Heart right ventricle (tissue), 16 donors: ENCODE measurements around the gene KIDINS220. TPM values are rescaled to one million over a fixed set of nuclear protein-coding genes. Genes with fewer than 3 reads are reported as not detected.

Experiments
- ATAC-seq, 8 donors: fragments of 200-7000 bp; cut with Tn5 transposase; one replicate each; pipeline ENCODE4 v1.9.1; 2020; ENCODE audit warnings: mild to moderate bottlenecking in 8 of 8, moderate library complexity in 8 of 8, moderate number of reproducible peaks in 1 of 8
- DNase-seq, 2 donors: peaks; one replicate each; pipeline ENCODE4 v3.0.0-alpha.2; 2020
- H3K27ac ChIP-seq, 10 donors: fragments of 200-600 bp; sonication (generic) in 2 of 10; one replicate each; pipeline versions ENCODE4 v1.5.0 to v1.8.0; 2020 to 2022; ENCODE audit warnings: mild to moderate bottlenecking in 3 of 10
- H3K27me3 ChIP-seq, 7 donors: fragments of 200-600 bp; one replicate each; pipeline ENCODE4 v1.8.0; 2021 to 2022; ENCODE audit warnings: mild to moderate bottlenecking in 2 of 7
- H3K36me3 ChIP-seq, 9 donors: fragments of 200-600 bp; sonication (generic) in 1 of 9; one replicate each; pipeline versions ENCODE4 v1.5.0 to v1.8.0; 2020 to 2022; ENCODE audit warnings: mild to moderate bottlenecking in 2 of 9
- H3K4me1 ChIP-seq, 9 donors: fragments of 200-600 bp; sonication (generic) in 1 of 9; one replicate each; pipeline versions ENCODE4 v1.5.0 to v1.8.0; 2020 to 2022; ENCODE audit warnings: mild to moderate bottlenecking in 4 of 9
- H3K4me3 ChIP-seq, 10 donors: fragments of 200-600 bp; sonication (generic) in 2 of 10; one replicate each; pipeline versions ENCODE4 v1.5.0 to v1.8.0; 2020 to 2022; ENCODE audit warnings: mild to moderate bottlenecking in 7 of 10, moderate library complexity in 2 of 10
- H3K9me3 ChIP-seq, 11 donors: fragments of 200-600 bp in 10 of 11; sonication (generic) in 2 of 11; one replicate each; pipeline versions ENCODE4 v1.5.0 to v1.8.0; 2013 to 2022; ENCODE audit warnings: mild to moderate bottlenecking in 2 of 11, control low read depth in 1 of 11, moderate library complexity in 1 of 11
- WGBS, 2 donors: extraction: QIAGEN DNeasy Blood & Tissue Kit; methylation state at CpG; one replicate each; pipeline ENCODE4 v1.1.7; 2013; ENCODE audit warnings: inconsistent platforms in 1 of 2; 5-methylcytosine and 5-hydroxymethylcytosine counted together
- intact Hi-C, 10 donors: fragments of 100-400 bp; cut with DNase I; formaldehyde crosslinking; loops; one replicate each; pipeline versions ENCODE4 v1.11.1 to v1.14.2; 2022
- polyA plus RNA-seq, 2 donors: library from polyadenylated mRNA; stranded (reverse); fragments of 200-250 nt; gene quantifications; one replicate each; pipeline ENCODE4 v1.2.3, GENCODE V29; 2013
- total RNA-seq, 10 donors: library from RNA; stranded (reverse); fragmentation: NEBNext Ultra II Directional in 3 of 10; extraction: Animal tissue kit (Norgen Biotek cat#: 25700) in 3 of 10; gene quantifications; one replicate each; pipeline versions ENCODE4 v1.2.1 to v1.2.4, GENCODE V29; 2021 to 2023
- TF ChIP-seq, protein P1 (sequence below), 9 donors: fragments of 200-600 bp; sonication (generic) in 2 of 9; IDR thresholded peaks; one replicate each; pipeline versions ENCODE4 v1.5.0 to v1.8.0; 2021 to 2022; ENCODE audit warnings: antibody characterized with exemption in 9 of 9, mild to moderate bottlenecking in 5 of 9, moderate library complexity in 1 of 9
- donor health status: Arrhythmogenic right ventricular cardiomyopathy.
- donor health status: ischemic (EF 13 %, LVEDD 7.1; RV severe dilation, severe dysfunction).
- donor health status: healthy with polysubstance abuse.
- donor health status: DM: no; HTN: yes; CAD: no.
- donor health status: DM: no; HTN: no; CAD: no.
- donor health status: ischemic (EF 25% LVEDD 6.9; RV normal size, moderate dysfunction).
- donor health status: ischemic (EF 25% LVEDD 5.7; RV mildly dilated, moderate dysfunction).
- donor health status: healthy.
- donor health status: DM: yes; HTN: yes; CAD: no.
- donor health status: Ischemic cardiomyopathy.
- donor health status: ischemic (EF 35%, LVEDD 5.7; RV mildly dilated, moderate dysfunction).
- donor health status: nonischemic (EF 11% LVEDD 7.7; RV severe dilation, severe dysfunction).
- donor health status: DM: yes; HTN: yes; CAD: no.
- donor health status: PGD.
- donor health status: ischemic (EF 29% LVEDD 5.4; RV normal size, mild dysfunction).
- donor health status: nonischemic (EF 23%, LVEDD 6.1; RV moderate dilation, normal function).

KIDINS220 gene
- total and polyA plus RNA-seq, 12 donors = 20.0 to 116 (median 72.8) TPM

DNA sequence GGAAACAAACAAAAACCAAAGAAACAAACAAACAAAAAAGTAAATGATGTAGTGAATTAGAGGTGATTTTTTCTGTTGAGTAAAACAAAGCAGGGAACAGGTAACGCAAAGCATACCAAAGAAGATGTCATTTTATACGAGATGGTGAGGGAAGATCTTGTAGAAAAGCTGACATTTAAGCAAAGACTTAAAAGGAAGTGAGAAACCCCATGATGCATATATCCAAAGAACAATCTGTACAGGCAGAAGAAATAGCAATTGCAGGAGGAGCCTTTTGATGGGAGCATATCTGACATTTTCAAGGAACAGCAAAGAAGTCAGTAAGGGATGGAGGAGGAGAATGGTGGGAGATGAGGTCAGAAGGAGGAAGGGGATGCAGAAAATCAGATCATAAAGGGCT, 63.0 kb downstream of the KIDINS220 start:
- Histone ChIP-seq H3K36me3 (peaks cover 0 to 97% (median 72%) of the 10 kb centered on the region in 9 donors), H3K9me3 (no peaks in the 10 kb centered on the region), H3K27ac (no peak overlapping the region), H3K4me3 (no peak overlapping the region), H3K27me3 (no peaks in the 10 kb centered on the region), H3K4me1 (peaks cover 0 to 6% (median 0%) of the 10 kb centered on the region in 9 donors)
- ATAC-seq (no peak), DNase-seq (no peak)
- intact Hi-C loops = loop anchor here in 1 of 10 donors (5.0 kb wide), 1 partner anchor 1103 kb away; no protein-coding TSS in a partner anchor
- TF ChIP-seq, protein P1, sequence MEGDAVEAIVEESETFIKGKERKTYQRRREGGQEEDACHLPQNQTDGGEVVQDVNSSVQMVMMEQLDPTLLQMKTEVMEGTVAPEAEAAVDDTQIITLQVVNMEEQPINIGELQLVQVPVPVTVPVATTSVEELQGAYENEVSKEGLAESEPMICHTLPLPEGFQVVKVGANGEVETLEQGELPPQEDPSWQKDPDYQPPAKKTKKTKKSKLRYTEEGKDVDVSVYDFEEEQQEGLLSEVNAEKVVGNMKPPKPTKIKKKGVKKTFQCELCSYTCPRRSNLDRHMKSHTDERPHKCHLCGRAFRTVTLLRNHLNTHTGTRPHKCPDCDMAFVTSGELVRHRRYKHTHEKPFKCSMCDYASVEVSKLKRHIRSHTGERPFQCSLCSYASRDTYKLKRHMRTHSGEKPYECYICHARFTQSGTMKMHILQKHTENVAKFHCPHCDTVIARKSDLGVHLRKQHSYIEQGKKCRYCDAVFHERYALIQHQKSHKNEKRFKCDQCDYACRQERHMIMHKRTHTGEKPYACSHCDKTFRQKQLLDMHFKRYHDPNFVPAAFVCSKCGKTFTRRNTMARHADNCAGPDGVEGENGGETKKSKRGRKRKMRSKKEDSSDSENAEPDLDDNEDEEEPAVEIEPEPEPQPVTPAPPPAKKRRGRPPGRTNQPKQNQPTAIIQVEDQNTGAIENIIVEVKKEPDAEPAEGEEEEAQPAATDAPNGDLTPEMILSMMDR (IDR thresholded peaks at IDR 0.05) = no peak
- WGBS, 2 donors = 93 to 97% methylated on average over 2 of the region's 2 CpGs

DNA sequence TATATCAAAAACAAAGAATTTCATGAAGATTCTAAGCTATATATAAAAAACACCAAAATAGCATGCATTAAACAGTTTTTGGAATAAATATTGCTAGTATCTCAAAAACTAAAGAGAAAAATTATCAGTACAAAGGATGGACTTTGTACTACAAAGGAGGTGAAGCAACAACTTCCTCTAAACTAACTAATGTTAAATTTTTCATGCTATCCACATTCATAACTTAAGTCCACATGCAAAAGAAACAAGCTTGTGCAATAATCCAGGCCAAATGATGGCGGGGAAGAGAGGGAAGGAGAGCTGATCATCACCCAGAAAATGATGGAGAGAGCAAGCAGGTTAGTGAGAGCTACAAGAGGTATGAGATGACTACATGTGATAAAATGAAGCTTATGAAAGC, 70.1 kb downstream of the KIDINS220 start:
- Histone ChIP-seq H3K27me3 (no peaks in the 10 kb centered on the region), H3K4me3 (no peak overlapping the region), H3K36me3 (peaks cover 0 to 96% (median 29%) of the 10 kb centered on the region in 9 donors), H3K9me3 (no peaks in the 10 kb centered on the region), H3K4me1 (peaks cover 0 to 8% (median 0%) of the 10 kb centered on the region in 9 donors), H3K27ac (no peak overlapping the region)
- ATAC-seq (no peak), DNase-seq (no peak)
- intact Hi-C loops = loop anchor here in 2 of 10 donors (10.0 kb wide), 2 partner anchors 1343 to 1563 kb away; no protein-coding TSS in a partner anchor
- TF ChIP-seq, protein P1 (IDR thresholded peaks at IDR 0.05) = no peak
- 79 to 85% methylated on average over 1 of the region's 1 CpG for WGBS, 2 donors

- ATAC-seq = no peak
- DNase-seq = no peak
- intact Hi-C loops = loop anchor here in 3 of 10 donors (5.0 to 10.0 kb wide), 3 partner anchors 1337 to 1559 kb away; no protein-coding TSS in a partner anchor
- peaks cover 0 to 4% (median 0%) of the 10 kb centered on the region in 11 donors for H3K9me3 ChIP-seq
- no peak overlapping the region for H3K4me3 ChIP-seq
- 59 to 73% methylated on average over 1 of the region's 1 CpG for WGBS, 2 donors
- peaks cover 0 to 73% (median 9%) of the 10 kb centered on the region in 9 donors for H3K36me3 ChIP-seq
- H3K27me3 ChIP-seq = no peaks in the 10 kb centered on the region
- H3K4me1 ChIP-seq = peaks cover 0 to 14% (median 0%) of the 10 kb centered on the region in 9 donors
- H3K27ac ChIP-seq = no peak overlapping the region
- TF ChIP-seq, protein P1 (IDR thresholded peaks at IDR 0.05) = peak; percentile 5 to 71 (median 58)
These were observed 75.8 kb downstream of the KIDINS220 start for GRCh38 chr2:8761529-8762164.

DNA sequence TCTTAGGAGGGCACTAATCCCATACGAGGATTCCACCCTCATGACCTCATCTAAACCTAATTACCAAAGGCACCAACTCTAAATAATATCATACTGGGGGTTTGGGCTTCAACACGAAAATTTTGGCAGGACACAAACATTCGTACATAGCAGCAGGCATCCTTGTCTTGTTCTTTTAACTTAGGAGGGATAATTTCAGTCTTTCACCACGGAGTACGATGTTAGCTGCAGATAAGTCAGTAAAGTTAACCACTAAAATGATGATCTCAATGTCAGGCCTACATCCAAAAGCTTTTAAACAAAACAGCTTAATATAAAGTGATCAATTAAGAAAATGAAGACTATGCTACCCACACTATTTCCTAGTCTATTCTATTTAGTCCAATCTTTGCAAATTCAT, 80.7 kb downstream of the KIDINS220 start:
- DNase-seq = no peak
- no peak for ATAC-seq
- TF ChIP-seq, protein P1 (IDR thresholded peaks at IDR 0.05) = no peak
- peaks cover 0 to 52% (median 15%) of the 10 kb centered on the region in 9 donors for H3K36me3 ChIP-seq
- intact Hi-C loops = loop anchor here in 1 of 10 donors (10.0 kb wide), 1 partner anchor 1332 kb away; no protein-coding TSS in a partner anchor
- 86 to 91% methylated on average over 5 of the region's 5 CpGs for WGBS, 2 donors
- H3K4me1 ChIP-seq = peaks cover 0 to 34% (median 8%) of the 10 kb centered on the region in 9 donors
- H3K4me3 ChIP-seq = no peak overlapping the region
- H3K27ac ChIP-seq = no peak overlapping the region
- H3K27me3 ChIP-seq = no peaks in the 10 kb centered on the region
- H3K9me3 ChIP-seq = peaks cover 0 to 18% (median 6%) of the 10 kb centered on the region in 11 donors
